HepG2 (cell line): Measurements from ENCODE around the gene ALDH16A1. TPM values are rescaled to one million over a fixed set of nuclear protein-coding genes. Genes with fewer than 3 reads are reported as not detected.
A peak's percentile ranks its signal among the peaks of the same experiment; 100 is the strongest.

Experiments used
- CEBPG ChIP-seq: IDR thresholded peaks from 2 replicates; pipeline ENCODE4 v1.6.1; 2016
- CREM ChIP-seq, 2 experiments: sonication (generic) in 1 of 2; formaldehyde crosslinking in 1 of 2; IDR thresholded peaks; 2 replicates each; pipeline versions ENCODE4 v1.4.0 to v1.6.1; 2016 to 2020; ENCODE audit warnings: antibody characterized with exemption in 1 of 2, mild to moderate bottlenecking in 1 of 2, missing genetic modification reagents in 1 of 2
- GZF1 ChIP-seq: sonication (generic); formaldehyde crosslinking; IDR thresholded peaks from 2 replicates; pipeline ENCODE4 v1.5.1; 2020; ENCODE audit warnings: mild to moderate bottlenecking, missing genetic modification reagents
- IRF2 ChIP-seq: IDR thresholded peaks from 2 replicates; pipeline ENCODE4 v1.6.1; 2018; ENCODE audit warnings: missing genetic modification reagents, missing compliant biosample characterization
- JARID2 ChIP-seq: sonication (generic); formaldehyde crosslinking; IDR thresholded peaks from 2 replicates; pipeline ENCODE4 v1.8.1; 2023; ENCODE audit warnings: missing genetic modification reagents, inconsistent platforms; ENCODE audit not compliant: insufficient replicate concordance
- NAIF1 ChIP-seq: sonication (generic); formaldehyde crosslinking; IDR thresholded peaks from 2 replicates; pipeline ENCODE4 v1.5.0; 2020; ENCODE audit warnings: mild to moderate bottlenecking, missing genetic modification reagents, borderline replicate concordance
- SOX6 ChIP-seq, 2 experiments: fragments of 450-650 bp in 1 of 2; sonication (generic) in 1 of 2; formaldehyde crosslinking in 1 of 2; IDR thresholded peaks; 2 replicates each; pipeline versions ENCODE4 v1.4.0 to v1.6.1; 2017 to 2020; ENCODE audit warnings: antibody characterized with exemption in 1 of 2, mild to moderate bottlenecking in 1 of 2, missing genetic modification reagents in 1 of 2
- SRSF4 ChIP-seq: fragments of 200-400 bp; formaldehyde crosslinking; IDR thresholded peaks from one replicate; pipeline ENCODE4 v1.6.1; 2018; ENCODE audit warnings: mild to moderate bottlenecking, low read depth, low read length, moderate library complexity; ENCODE audit not compliant: poor library complexity, severe bottlenecking
- TAF15 ChIP-seq: fragments of 200-400 bp; formaldehyde crosslinking; IDR thresholded peaks from one replicate; pipeline ENCODE4 v1.6.1; 2018; ENCODE audit warnings: mild to moderate bottlenecking, low read depth, low read length; ENCODE audit not compliant: poor library complexity, severe bottlenecking
- TBX2 ChIP-seq: sonication (generic); formaldehyde crosslinking; IDR thresholded peaks from 2 replicates; pipeline ENCODE4 v1.5.0; 2020; ENCODE audit warnings: missing genetic modification reagents, mild to moderate bottlenecking, borderline replicate concordance
- ZFP36 ChIP-seq: fragments of 150-350 bp; IDR thresholded peaks from 2 replicates; pipeline ENCODE4 v1.6.1; 2018; ENCODE audit warnings: borderline replicate concordance, low read length, low read depth; ENCODE audit not compliant: partially characterized antibody
- ZNF326 ChIP-seq: sonication (generic); formaldehyde crosslinking; IDR thresholded peaks from 2 replicates; pipeline ENCODE4 v1.4.0; 2020; ENCODE audit warnings: missing genetic modification reagents, borderline replicate concordance
- ZNF556 ChIP-seq: sonication (generic); formaldehyde crosslinking; IDR thresholded peaks from 2 replicates; pipeline ENCODE4 v1.4.0; 2020; ENCODE audit warnings: mild to moderate bottlenecking, missing genetic modification reagents, borderline replicate concordance
- ZNF619 ChIP-seq: sonication (generic); formaldehyde crosslinking; IDR thresholded peaks from 2 replicates; pipeline ENCODE4 v1.4.0; 2020; ENCODE audit warnings: mild to moderate bottlenecking, missing genetic modification reagents
- polyA plus RNA-seq, 8 experiments: library from polyadenylated mRNA; depleted of rRNA in 3 of 8; stranded (reverse) in 7 of 8; unstranded in 1 of 8; fragments of >200 nt; fragmentation: Illumina TruSeq in 4 of 8; extraction: Trizol in 4 of 8; gene quantifications; 2 replicates each; pipeline versions ENCODE4 v1.2.1 to v1.2.3, GENCODE V29; 2011 to 2016; ENCODE audit warnings: low read depth in 4 of 8, missing spikeins in 1 of 8, mixed read lengths in 1 of 8; ENCODE audit not compliant: insufficient read depth in 1 of 8
- total RNA-seq, 5 experiments: library from RNA; depleted of rRNA; stranded (reverse); fragments of >200 nt; fragmentation: Illumina TruSeq; extraction: Trizol; gene quantifications; 2 replicates each; pipeline ENCODE4 v1.2.3, GENCODE V29; 2016; ENCODE audit warnings: low read depth in 1 of 5
- TF ChIP-seq, protein P1 (sequence below): sonication (generic); formaldehyde crosslinking; IDR thresholded peaks from 2 replicates; pipeline ENCODE4 v1.4.0; 2020; ENCODE audit warnings: missing genetic modification reagents
- TF ChIP-seq, protein P2 (sequence below): sonication (generic); formaldehyde crosslinking; IDR thresholded peaks from 2 replicates; pipeline ENCODE4 v1.5.0; 2020; ENCODE audit warnings: mild to moderate bottlenecking, missing genetic modification reagents, borderline replicate concordance
- TF ChIP-seq, protein P3 (sequence below): sonication (generic); formaldehyde crosslinking; conservative IDR thresholded peaks from 2 replicates; pipeline ENCODE4 v1.5.0; 2020; ENCODE audit warnings: missing genetic modification reagents
- TF ChIP-seq, protein P4 (sequence below): IDR thresholded peaks from 2 replicates; pipeline ENCODE4 v1.6.1; 2016; ENCODE audit warnings: low read depth, borderline replicate concordance
- TF ChIP-seq, protein P5 (sequence below): sonication (generic); formaldehyde crosslinking; IDR thresholded peaks from 2 replicates; pipeline ENCODE4 v1.4.0; 2020; ENCODE audit warnings: missing genetic modification reagents

Gene ALDH16A1
- total and polyA plus RNA-seq, 2 of the 13 experiments (the other 11 are each of a cell fraction or from before 2014, with no cell fraction given) = 8.4 to 34.9 TPM

DNA sequence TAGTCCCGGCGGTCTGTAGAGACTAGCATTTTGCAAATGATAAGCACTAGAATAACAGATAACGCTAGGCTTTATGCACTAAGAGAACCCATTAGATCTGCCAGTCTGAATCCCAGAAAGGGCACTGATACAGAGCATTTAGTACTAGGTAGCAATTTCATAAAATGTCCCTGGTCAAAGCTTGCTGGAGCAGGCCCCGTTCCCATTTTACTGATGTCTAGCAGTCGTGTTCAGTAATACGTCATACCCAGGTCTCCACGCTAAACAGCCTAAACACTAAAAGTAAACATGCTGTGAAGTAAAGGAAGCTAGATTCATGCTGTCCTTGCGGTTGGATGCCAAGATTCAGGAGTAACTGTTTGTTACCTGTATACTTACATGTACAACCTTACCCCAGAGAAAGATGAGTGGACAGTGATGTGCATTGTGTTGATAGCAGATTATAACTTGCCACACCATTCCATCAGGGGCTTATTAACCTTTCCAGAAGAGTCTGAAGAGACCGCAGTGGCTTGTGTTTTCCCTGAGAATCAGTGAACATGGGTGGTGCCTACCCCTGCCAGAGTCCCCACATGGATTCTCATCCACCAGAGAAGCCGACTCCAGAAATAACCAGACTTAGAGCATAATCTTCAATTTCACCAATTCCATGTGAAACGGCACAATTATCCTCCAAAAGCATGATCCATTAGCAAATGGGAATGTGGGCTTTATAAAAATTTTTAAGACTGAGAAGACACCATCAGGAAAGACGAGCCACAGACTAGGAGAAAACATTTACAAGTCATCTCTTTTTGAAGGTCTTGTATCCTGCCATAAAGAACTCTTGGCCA lies 39.8 kb downstream of the ALDH16A1 start (continued):
- TF ChIP-seq, protein P1, sequence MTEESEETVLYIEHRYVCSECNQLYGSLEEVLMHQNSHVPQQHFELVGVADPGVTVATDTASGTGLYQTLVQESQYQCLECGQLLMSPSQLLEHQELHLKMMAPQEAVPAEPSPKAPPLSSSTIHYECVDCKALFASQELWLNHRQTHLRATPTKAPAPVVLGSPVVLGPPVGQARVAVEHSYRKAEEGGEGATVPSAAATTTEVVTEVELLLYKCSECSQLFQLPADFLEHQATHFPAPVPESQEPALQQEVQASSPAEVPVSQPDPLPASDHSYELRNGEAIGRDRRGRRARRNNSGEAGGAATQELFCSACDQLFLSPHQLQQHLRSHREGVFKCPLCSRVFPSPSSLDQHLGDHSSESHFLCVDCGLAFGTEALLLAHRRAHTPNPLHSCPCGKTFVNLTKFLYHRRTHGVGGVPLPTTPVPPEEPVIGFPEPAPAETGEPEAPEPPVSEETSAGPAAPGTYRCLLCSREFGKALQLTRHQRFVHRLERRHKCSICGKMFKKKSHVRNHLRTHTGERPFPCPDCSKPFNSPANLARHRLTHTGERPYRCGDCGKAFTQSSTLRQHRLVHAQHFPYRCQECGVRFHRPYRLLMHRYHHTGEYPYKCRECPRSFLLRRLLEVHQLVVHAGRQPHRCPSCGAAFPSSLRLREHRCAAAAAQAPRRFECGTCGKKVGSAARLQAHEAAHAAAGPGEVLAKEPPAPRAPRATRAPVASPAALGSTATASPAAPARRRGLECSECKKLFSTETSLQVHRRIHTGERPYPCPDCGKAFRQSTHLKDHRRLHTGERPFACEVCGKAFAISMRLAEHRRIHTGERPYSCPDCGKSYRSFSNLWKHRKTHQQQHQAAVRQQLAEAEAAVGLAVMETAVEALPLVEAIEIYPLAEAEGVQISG = no peak
- TF ChIP-seq, protein P2, sequence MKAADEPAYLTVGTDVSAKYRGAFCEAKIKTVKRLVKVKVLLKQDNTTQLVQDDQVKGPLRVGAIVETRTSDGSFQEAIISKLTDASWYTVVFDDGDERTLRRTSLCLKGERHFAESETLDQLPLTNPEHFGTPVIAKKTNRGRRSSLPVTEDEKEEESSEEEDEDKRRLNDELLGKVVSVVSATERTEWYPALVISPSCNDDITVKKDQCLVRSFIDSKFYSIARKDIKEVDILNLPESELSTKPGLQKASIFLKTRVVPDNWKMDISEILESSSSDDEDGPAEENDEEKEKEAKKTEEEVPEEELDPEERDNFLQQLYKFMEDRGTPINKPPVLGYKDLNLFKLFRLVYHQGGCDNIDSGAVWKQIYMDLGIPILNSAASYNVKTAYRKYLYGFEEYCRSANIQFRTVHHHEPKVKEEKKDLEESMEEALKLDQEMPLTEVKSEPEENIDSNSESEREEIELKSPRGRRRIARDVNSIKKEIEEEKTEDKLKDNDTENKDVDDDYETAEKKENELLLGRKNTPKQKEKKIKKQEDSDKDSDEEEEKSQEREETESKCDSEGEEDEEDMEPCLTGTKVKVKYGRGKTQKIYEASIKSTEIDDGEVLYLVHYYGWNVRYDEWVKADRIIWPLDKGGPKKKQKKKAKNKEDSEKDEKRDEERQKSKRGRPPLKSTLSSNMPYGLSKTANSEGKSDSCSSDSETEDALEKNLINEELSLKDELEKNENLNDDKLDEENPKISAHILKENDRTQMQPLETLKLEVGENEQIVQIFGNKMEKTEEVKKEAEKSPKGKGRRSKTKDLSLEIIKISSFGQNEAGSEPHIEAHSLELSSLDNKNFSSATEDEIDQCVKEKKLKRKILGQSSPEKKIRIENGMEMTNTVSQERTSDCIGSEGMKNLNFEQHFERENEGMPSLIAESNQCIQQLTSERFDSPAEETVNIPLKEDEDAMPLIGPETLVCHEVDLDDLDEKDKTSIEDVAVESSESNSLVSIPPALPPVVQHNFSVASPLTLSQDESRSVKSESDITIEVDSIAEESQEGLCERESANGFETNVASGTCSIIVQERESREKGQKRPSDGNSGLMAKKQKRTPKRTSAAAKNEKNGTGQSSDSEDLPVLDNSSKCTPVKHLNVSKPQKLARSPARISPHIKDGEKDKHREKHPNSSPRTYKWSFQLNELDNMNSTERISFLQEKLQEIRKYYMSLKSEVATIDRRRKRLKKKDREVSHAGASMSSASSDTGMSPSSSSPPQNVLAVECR (CRISPR knock-in tag) = no peak; the same call in 1 of the 2 replicates
- TF ChIP-seq ZFP36 = no peak
- no peak for TF ChIP-seq ZNF619 (CRISPR knock-in tag)
- TF ChIP-seq TAF15 = no peak
- TF ChIP-seq GZF1 (CRISPR knock-in tag) = no peak
- no peak; the same call in 1 of the 2 replicates for TF ChIP-seq CEBPG (CRISPR knock-in tag)
- no peak for TF ChIP-seq SOX6 (IDR thresholded peaks at IDR 0.05)
- TF ChIP-seq SOX6 (CRISPR knock-in tag; IDR thresholded peaks at IDR 0.05) = no peak
- TF ChIP-seq, protein P3, sequence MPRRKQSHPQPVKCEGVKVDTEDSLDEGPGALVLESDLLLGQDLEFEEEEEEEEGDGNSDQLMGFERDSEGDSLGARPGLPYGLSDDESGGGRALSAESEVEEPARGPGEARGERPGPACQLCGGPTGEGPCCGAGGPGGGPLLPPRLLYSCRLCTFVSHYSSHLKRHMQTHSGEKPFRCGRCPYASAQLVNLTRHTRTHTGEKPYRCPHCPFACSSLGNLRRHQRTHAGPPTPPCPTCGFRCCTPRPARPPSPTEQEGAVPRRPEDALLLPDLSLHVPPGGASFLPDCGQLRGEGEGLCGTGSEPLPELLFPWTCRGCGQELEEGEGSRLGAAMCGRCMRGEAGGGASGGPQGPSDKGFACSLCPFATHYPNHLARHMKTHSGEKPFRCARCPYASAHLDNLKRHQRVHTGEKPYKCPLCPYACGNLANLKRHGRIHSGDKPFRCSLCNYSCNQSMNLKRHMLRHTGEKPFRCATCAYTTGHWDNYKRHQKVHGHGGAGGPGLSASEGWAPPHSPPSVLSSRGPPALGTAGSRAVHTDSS (CRISPR knock-in tag) = no peak
- TF ChIP-seq JARID2 (CRISPR knock-in tag) = no peak
- no peak for TF ChIP-seq ZNF326 (CRISPR knock-in tag)
- TF ChIP-seq IRF2 (CRISPR knock-in tag) = no peak
- TF ChIP-seq SRSF4 = peak; percentile 45
- no peak for TF ChIP-seq NAIF1
- TF ChIP-seq CREM (IDR thresholded peaks at IDR 0.05) = 0 out of 2 replicates have a peak, but pooled peaks have one; percentile 12
- TF ChIP-seq CREM (CRISPR knock-in tag; IDR thresholded peaks at IDR 0.05) = no peak
- TF ChIP-seq, protein P4, sequence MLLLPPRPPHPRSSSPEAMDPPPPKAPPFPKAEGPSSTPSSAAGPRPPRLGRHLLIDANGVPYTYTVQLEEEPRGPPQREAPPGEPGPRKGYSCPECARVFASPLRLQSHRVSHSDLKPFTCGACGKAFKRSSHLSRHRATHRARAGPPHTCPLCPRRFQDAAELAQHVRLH = no peak
- TF ChIP-seq TBX2 (CRISPR knock-in tag) = no peak
- TF ChIP-seq, protein P5, sequence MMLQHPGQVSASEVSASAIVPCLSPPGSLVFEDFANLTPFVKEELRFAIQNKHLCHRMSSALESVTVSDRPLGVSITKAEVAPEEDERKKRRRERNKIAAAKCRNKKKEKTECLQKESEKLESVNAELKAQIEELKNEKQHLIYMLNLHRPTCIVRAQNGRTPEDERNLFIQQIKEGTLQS (CRISPR knock-in tag) = no peak
- no peak for TF ChIP-seq ZNF556 (CRISPR knock-in tag)
